GM06990 (cell line): ENCODE measurements around the gene PEPD.

Source experiments
- DNase-seq: peaks from one replicate; pipeline ENCODE4 v3.0.0-alpha.2; 2011; ENCODE audit not compliant: insufficient read length; ENCODE audit errors: extremely low read depth
- H3K27me3 ChIP-seq: replicated peaks from 2 replicates; pipeline ENCODE4 v1.6.0; 2011; ENCODE audit warnings: low read length; ENCODE audit not compliant: control insufficient read depth, insufficient read depth
- H3K36me3 ChIP-seq: 2 replicates; pipeline ENCODE4 v1.5.1; 2011; ENCODE audit warnings: low read length; ENCODE audit not compliant: control insufficient read depth, insufficient read depth
- H3K4me3 ChIP-seq: replicated peaks from 2 replicates; pipeline ENCODE4 v1.5.1; 2011; ENCODE audit warnings: low read depth, mild to moderate bottlenecking, control low read depth, low read length
- CTCF ChIP-seq: IDR thresholded peaks from 2 replicates; pipeline ENCODE4 v1.5.1; 2011; ENCODE audit warnings: low read length, control low read depth, mild to moderate bottlenecking, inconsistent platforms; ENCODE audit not compliant: insufficient read depth, poor library complexity, severe bottlenecking

The PEPD gene

GRCh38 chr19:33389421-33390100, 132.0 kb downstream of the PEPD start:
- no peak for DNase-seq
- H3K27me3 ChIP-seq, result no peaks in the 10 kb centered on the region
- no peak for TF ChIP-seq CTCF
- no peak overlapping the region for H3K4me3 ChIP-seq
- H3K36me3 ChIP-seq, result peaks cover 4% of the 10 kb centered on the region; the same call in 1 of the 2 replicates

- no peak for TF ChIP-seq CTCF
- no peak for DNase-seq
- Histone ChIP-seq H3K27me3 (no peaks in the 10 kb centered on the region), H3K36me3 (peaks cover 4% of the 10 kb centered on the region; the same call in 1 of the 2 replicates), H3K4me3 (no peak overlapping the region)
Measured at GRCh38 chr19:33388725-33389420, 132.7 kb downstream of the PEPD start.

- no peak for DNase-seq
- no peak for TF ChIP-seq CTCF
- Histone ChIP-seq H3K36me3 (peaks cover 4% of the 10 kb centered on the region; the same call in 1 of the 2 replicates), H3K27me3 (no peaks in the 10 kb centered on the region), H3K4me3 (no peak overlapping the region)
Measured at GRCh38 chr19:33388231-33388724, 133.3 kb downstream of the PEPD start.

- DNase-seq, result no peak
- no peak for TF ChIP-seq CTCF
- H3K4me3 ChIP-seq, result no peak overlapping the region
- no peaks in the 10 kb centered on the region for H3K27me3 ChIP-seq
- peaks cover 4% of the 10 kb centered on the region; the same call in 1 of the 2 replicates for H3K36me3 ChIP-seq
Measured at GRCh38 chr19:33387351-33388230, 134.0 kb downstream of the PEPD start.

DNA sequence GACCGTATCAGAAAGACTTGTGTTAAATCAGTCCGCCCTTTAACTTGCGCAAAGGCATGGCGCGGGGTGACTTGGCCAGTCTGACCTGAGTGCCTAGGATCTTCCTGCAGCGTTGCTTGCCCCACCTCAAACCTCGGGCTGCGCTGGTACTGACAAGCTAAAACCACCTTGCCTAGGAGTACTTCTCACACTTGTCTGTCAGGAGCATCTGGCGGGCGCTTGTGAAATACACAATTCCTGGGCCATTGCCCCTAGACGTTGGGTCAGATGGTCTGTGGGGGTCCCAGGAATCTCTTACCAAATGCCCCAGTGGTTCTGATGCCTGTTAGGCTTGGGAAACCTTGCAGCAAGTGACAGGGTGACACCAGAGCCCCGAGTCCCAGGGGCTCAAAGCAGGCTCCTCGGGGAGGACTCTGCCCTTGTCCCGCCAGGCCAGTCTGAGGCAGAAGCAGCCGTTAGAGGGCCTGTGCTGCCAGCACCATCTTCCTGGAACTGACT, 135.2 kb downstream of the PEPD start:
- TF ChIP-seq CTCF, result no peak
- no peaks in the 10 kb centered on the region for H3K27me3 ChIP-seq
- H3K4me3 ChIP-seq, result no peak overlapping the region
- DNase-seq, result no peak
- peaks cover 4% of the 10 kb centered on the region; the same call in 1 of the 2 replicates for H3K36me3 ChIP-seq
